DND-41 (cell line): ENCODE measurements around the gene MME.
"Not testable (repeated sequence)": the region's sequence is repeated elsewhere in the genome, so short reads cannot be mapped to it uniquely, and the experiment has no call there.

Experiments used
- ATAC-seq: fragments of 200-7000 bp; cut with Tn5 transposase; 3 replicates; pipeline ENCODE4 v1.9.1; 2021; ENCODE audit warnings: low read depth; ENCODE audit not compliant: insufficient read depth
- DNase-seq: peaks from one replicate; pipeline ENCODE4 v3.0.0-alpha.2; 2020
- H2AFZ ChIP-seq: 2 replicates; pipeline ENCODE4 v1.6.0; 2012; ENCODE audit warnings: low read depth, low read length
- H3K27ac ChIP-seq: 2 replicates; pipeline ENCODE4 v1.5.1; 2012; ENCODE audit warnings: low read length, inconsistent platforms
- H3K27me3 ChIP-seq: fragments of 200-600 bp; sonication (generic); 2 replicates; pipeline ENCODE4 v1.6.0; 2012; ENCODE audit warnings: low read length, mild to moderate bottlenecking, inconsistent platforms; ENCODE audit not compliant: insufficient read depth, poor library complexity
- H3K36me3 ChIP-seq: 2 replicates; pipeline ENCODE4 v1.5.1; 2012; ENCODE audit warnings: low read length, inconsistent platforms; ENCODE audit not compliant: insufficient read depth
- H3K4me1 ChIP-seq: 2 replicates; pipeline ENCODE4 v1.5.1; 2012; ENCODE audit warnings: mild to moderate bottlenecking, low read length; ENCODE audit not compliant: insufficient read depth
- H3K4me2 ChIP-seq: 2 replicates; pipeline ENCODE4 v1.6.0; 2012; ENCODE audit warnings: mild to moderate bottlenecking, moderate library complexity, low read length, inconsistent platforms; ENCODE audit not compliant: insufficient read depth
- H3K4me3 ChIP-seq, 2 experiments: fragments of 200-600 bp in 1 of 2; shearing (Covaris generic) in 1 of 2; 2 replicates each; pipeline ENCODE4 v1.5.1; 2012 to 2016; ENCODE audit warnings: inconsistent platforms in 2 of 2, low read length in 2 of 2, mild to moderate bottlenecking in 2 of 2, low read depth in 1 of 2, moderate library complexity in 1 of 2
- H3K79me2 ChIP-seq: 2 replicates; pipeline ENCODE4 v1.6.0; 2012; ENCODE audit warnings: low read length, inconsistent platforms; ENCODE audit not compliant: insufficient read depth
- H3K9ac ChIP-seq: 2 replicates; pipeline ENCODE4 v1.6.0; 2012; ENCODE audit warnings: low read depth, mild to moderate bottlenecking, inconsistent platforms, low read length, moderate library complexity
- H3K9me3 ChIP-seq: 2 replicates; pipeline ENCODE4 v1.5.1; 2012; ENCODE audit warnings: low read length, moderate library complexity, mild to moderate bottlenecking, inconsistent platforms; ENCODE audit not compliant: insufficient read depth, severe bottlenecking
- H4K20me1 ChIP-seq: 2 replicates; pipeline ENCODE4 v1.6.0; 2012; ENCODE audit warnings: low read length; ENCODE audit not compliant: insufficient read depth
- EZH2 ChIP-seq: IDR thresholded peaks from 3 replicates; pipeline ENCODE4 v1.6.1; 2012; ENCODE audit warnings: borderline replicate concordance, low read depth, mild to moderate bottlenecking, moderate library complexity, low read length, inconsistent platforms; ENCODE audit not compliant: severe bottlenecking
- TF ChIP-seq, protein P1 (sequence below): IDR thresholded peaks from 2 replicates; pipeline ENCODE4 v1.5.1; 2012; ENCODE audit warnings: borderline replicate concordance, low read length, moderate library complexity, mild to moderate bottlenecking; ENCODE audit not compliant: poor library complexity, severe bottlenecking; ENCODE audit errors: extremely low read depth

The MME gene

DNA sequence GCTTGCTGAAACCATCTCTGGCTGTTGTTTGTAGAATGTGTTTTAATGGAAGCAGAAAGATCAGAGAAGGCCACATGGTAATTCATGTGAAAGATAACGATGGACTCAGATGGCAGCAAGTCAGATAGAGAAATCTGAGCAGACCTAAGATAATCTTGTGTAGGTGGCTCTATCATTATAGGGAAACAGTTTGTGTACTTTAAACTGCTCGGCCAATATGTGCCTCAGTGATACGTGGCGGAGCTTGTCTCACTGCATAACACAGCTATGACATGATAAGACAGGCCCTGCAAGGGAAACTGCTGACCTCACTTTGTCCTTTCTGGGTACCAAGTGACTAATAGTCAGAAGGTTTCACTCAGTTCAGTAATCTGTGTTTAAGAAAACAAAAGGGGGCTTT lies 51.0 kb downstream of the MME start:
- Histone ChIP-seq H3K4me2 (no peak overlapping the region), H3K4me1 (no peaks in the 10 kb centered on the region), H3K9me3 (no peaks in the 10 kb centered on the region), H3K4me3 (no peak overlapping the region), H2AFZ (no peak overlapping the region), H4K20me1 (no peaks in the 10 kb centered on the region), H3K9ac (no peak overlapping the region), H3K27me3 (no peaks in the 10 kb centered on the region), H3K27ac (peak overlapping the region; percentile 44; the same call in 1 of the 2 replicates), H3K79me2 (peaks cover 57% of the 10 kb centered on the region), H3K36me3 (peaks cover 93% of the 10 kb centered on the region)
- DNase-seq (no peak), ATAC-seq (no peak)
- TF ChIP-seq, protein P1, sequence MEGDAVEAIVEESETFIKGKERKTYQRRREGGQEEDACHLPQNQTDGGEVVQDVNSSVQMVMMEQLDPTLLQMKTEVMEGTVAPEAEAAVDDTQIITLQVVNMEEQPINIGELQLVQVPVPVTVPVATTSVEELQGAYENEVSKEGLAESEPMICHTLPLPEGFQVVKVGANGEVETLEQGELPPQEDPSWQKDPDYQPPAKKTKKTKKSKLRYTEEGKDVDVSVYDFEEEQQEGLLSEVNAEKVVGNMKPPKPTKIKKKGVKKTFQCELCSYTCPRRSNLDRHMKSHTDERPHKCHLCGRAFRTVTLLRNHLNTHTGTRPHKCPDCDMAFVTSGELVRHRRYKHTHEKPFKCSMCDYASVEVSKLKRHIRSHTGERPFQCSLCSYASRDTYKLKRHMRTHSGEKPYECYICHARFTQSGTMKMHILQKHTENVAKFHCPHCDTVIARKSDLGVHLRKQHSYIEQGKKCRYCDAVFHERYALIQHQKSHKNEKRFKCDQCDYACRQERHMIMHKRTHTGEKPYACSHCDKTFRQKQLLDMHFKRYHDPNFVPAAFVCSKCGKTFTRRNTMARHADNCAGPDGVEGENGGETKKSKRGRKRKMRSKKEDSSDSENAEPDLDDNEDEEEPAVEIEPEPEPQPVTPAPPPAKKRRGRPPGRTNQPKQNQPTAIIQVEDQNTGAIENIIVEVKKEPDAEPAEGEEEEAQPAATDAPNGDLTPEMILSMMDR: no peak
- no peak for TF ChIP-seq EZH2

DNA sequence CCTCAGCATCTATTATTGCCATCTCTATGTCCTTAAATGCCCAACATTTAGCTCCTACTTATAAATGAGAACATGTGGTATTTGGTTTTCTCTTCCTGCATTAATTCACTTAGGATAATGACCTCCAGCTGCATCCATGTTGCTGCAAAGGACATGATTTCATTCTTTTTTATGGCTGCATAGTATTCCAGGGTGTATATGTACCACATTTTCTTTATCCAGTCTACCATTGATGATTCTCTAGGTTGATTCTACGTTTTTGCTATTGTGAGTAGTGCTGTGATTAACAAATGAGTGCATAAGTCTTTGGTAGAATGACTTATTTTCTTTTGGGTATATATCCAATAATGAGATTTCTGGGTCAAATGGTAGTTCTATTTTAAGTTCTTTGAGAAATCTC lies 54.2 kb downstream of the MME start:
- peaks cover 90% of the 10 kb centered on the region for H3K36me3 ChIP-seq
- not testable (repeated sequence) for ATAC-seq, DNase-seq, H3K27ac ChIP-seq, H3K9me3 ChIP-seq, H2AFZ ChIP-seq, H3K4me2 ChIP-seq, H3K27me3 ChIP-seq, H4K20me1 ChIP-seq, H3K4me3 ChIP-seq, H3K9ac ChIP-seq, H3K4me1 ChIP-seq
- peaks cover 48% of the 10 kb centered on the region for H3K79me2 ChIP-seq

DNA sequence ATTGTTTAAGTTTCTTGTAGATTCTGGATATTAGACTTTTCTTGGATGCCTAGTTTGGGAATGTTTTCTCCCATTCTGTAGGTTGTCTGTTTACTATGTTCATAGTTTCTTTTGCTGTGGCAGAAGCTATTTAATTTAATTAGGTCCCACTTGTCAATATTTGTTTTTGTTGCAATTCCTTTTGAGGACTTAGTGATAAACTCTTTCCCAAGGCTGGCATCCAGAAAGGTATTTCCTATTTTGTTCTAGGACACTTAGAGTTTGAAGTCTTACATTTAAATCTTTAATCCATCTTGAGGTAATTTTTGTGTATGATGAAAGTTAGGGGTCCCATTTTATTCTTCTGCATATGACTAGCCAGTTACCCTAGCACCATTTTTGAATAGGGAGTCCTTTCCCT lies 54.9 kb downstream of the MME start:
- Histone ChIP-seq H3K79me2 (peaks cover 48% of the 10 kb centered on the region), H3K9me3 (no peaks in the 10 kb centered on the region), H3K27me3 (no peaks in the 10 kb centered on the region), H3K9ac (no peak overlapping the region), H3K4me3 (no peak overlapping the region), H3K4me1 (no peaks in the 10 kb centered on the region), H4K20me1 (no peaks in the 10 kb centered on the region), H2AFZ (no peak overlapping the region), H3K36me3 (peaks cover 89% of the 10 kb centered on the region), H3K27ac (no peak overlapping the region), H3K4me2 (no peak overlapping the region)
- TF ChIP-seq, protein P1: no peak
- TF ChIP-seq EZH2: no peak
- ATAC-seq (no peak), DNase-seq (no peak)

DNA sequence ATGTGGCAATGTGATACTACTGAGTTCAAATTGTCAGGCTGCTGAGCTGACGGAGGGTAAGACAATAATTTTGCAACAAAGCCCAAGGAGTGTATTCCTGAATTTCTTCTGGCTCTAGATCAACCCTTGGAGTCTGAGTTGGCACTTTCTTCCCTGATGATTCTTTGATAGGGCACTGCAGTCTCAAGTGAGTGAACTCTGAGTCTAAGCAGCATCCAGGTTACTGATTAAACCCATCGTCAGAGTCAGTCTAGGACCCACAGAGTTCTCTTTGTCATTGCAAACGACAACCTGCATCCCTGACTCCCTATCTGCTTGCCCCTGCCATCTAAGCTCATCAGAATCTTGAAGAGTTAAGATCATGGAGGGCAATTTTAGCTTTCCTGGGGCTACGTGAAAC lies 58.6 kb downstream of the MME start:
- H3K27me3 ChIP-seq: no peaks in the 10 kb centered on the region
- no peak overlapping the region for H2AFZ ChIP-seq
- TF ChIP-seq, protein P1: no peak
- no peak for TF ChIP-seq EZH2
- H3K9ac ChIP-seq: no peak overlapping the region
- H3K4me2 ChIP-seq: no peak overlapping the region
- no peak overlapping the region for H3K4me3 ChIP-seq
- peaks cover 90% of the 10 kb centered on the region for H3K36me3 ChIP-seq
- no peak for ATAC-seq
- DNase-seq: no peak
- peaks cover 25% of the 10 kb centered on the region for H3K79me2 ChIP-seq
- H3K9me3 ChIP-seq: no peaks in the 10 kb centered on the region
- no peaks in the 10 kb centered on the region for H4K20me1 ChIP-seq
- H3K27ac ChIP-seq: 0 out of 2 replicates have a peak overlapping the region, but pooled peaks have one; percentile 3
- no peaks in the 10 kb centered on the region for H3K4me1 ChIP-seq
